ENCODE results near the gene C2orf76.

GRCh38 chr2:119304847-119305246, 61.8 kb downstream of the C2orf76 start:
- TF ChIP-seq CTCF (conservative IDR thresholded peaks at IDR 0.05; ENCODE audit: low read depth, low read length) (no peak), BHLHE40 (IDR thresholded peaks at IDR 0.05; ENCODE audit: low read depth, low read length) (no peak), RAD21 (IDR thresholded peaks at IDR 0.05; ENCODE audit: low read length) (no peak), MXI1 (IDR thresholded peaks at IDR 0.05; ENCODE audit: borderline replicate concordance, low read depth, low read length) (no peak), POLR2A (IDR thresholded peaks at IDR 0.05; ENCODE audit: low read depth, low read length) (no peak), ELK1 (IDR thresholded peaks at IDR 0.05; ENCODE audit: borderline replicate concordance, low read depth, low read length) (no peak), RFX5 (IDR thresholded peaks at IDR 0.05; ENCODE audit: low read depth, low read length) (no peak), CEBPB (IDR thresholded peaks at IDR 0.05; ENCODE audit: low read depth, low read length) (no peak), MAFK (IDR thresholded peaks at IDR 0.05; ENCODE audit: low read depth, low read length) (no peak), RCOR1 (IDR thresholded peaks at IDR 0.05; ENCODE audit: insufficient replicate concordance, low read length) (no peak), SMC3 (IDR thresholded peaks at IDR 0.05; ENCODE audit: low read depth, low read length) (no peak), USF2 (IDR thresholded peaks at IDR 0.05; ENCODE audit: low read depth, low read length) (no peak)
